GM19035 (cell line): ENCODE measurements around the gene ADAM8.

Source experiments
- ATAC-seq: cut with Tn5 transposase; IDR thresholded peaks from one replicate; pipeline ENCODE4 v1.9.1; 2021; ENCODE audit not compliant: unreplicated experiment

ADAM8 gene

GRCh38 chr10:133309100-133309719 is 32.5 kb upstream of the ADAM8 start:
- ATAC-seq, result peak; percentile 76

GRCh38 chr10:133308421-133309099 is 31.9 kb upstream of the ADAM8 start, which contains the start of the genes TUBGCP2 and ZNF511:
TSS of gene TUBGCP2 (minus strand) at chr10:133308872. CDS start at chr10:133302941, 5,931 bp downstream.
TSS of gene ZNF511 (plus strand) at chr10:133308914. CDS start at chr10:133308944, 30 bp downstream.
- ATAC-seq, result peak; percentile 79

- ATAC-seq, result peak; percentile 39
Measured at GRCh38 chr10:133307776-133308420, 31.2 kb upstream of the ADAM8 start.

GRCh38 chr10:133306941-133307379 is 30.3 kb upstream of the ADAM8 start:
- ATAC-seq, result no peak

GRCh38 chr10:133306097-133306476 is 29.4 kb upstream of the ADAM8 start:
- no peak for ATAC-seq

GRCh38 chr10:133303206-133303605 is 26.5 kb upstream of the ADAM8 start:
- ATAC-seq, result no peak

GRCh38 chr10:133302230-133302629 is 25.6 kb upstream of the ADAM8 start:
- ATAC-seq, result no peak

- no peak for ATAC-seq
Measured at GRCh38 chr10:133299738-133300137, 23.1 kb upstream of the ADAM8 start.

GRCh38 chr10:133299224-133299623 is 22.6 kb upstream of the ADAM8 start:
- no peak for ATAC-seq

GRCh38 chr10:133298466-133298865 is 21.8 kb upstream of the ADAM8 start:
- ATAC-seq, result no peak

GRCh38 chr10:133297504-133297903 is 20.8 kb upstream of the ADAM8 start:
- ATAC-seq, result no peak

GRCh38 chr10:133295426-133296320 is 19.0 kb upstream of the ADAM8 start:
- ATAC-seq, result no peak

- ATAC-seq, result no peak
Measured at GRCh38 chr10:133294189-133294588, 17.5 kb upstream of the ADAM8 start.

- no peak for ATAC-seq
Measured at GRCh38 chr10:133293810-133294119, 17.1 kb upstream of the ADAM8 start.

- ATAC-seq, result no peak
Measured at GRCh38 chr10:133292919-133293809, 16.5 kb upstream of the ADAM8 start.

GRCh38 chr10:133289761-133290160 is 13.1 kb upstream of the ADAM8 start:
- ATAC-seq, result no peak

GRCh38 chr10:133287832-133288500 is 11.3 kb upstream of the ADAM8 start:
- no peak for ATAC-seq

GRCh38 chr10:133286366-133286765 is 9.7 kb upstream of the ADAM8 start:
- no peak for ATAC-seq

GRCh38 chr10:133285217-133285616 is 8.5 kb upstream of the ADAM8 start:
- no peak for ATAC-seq

- ATAC-seq, result no peak
Measured at GRCh38 chr10:133283931-133284330, 7.3 kb upstream of the ADAM8 start.
